Measurements from ENCODE around the gene GIPC2. TPM values are rescaled to one million over a fixed set of nuclear protein-coding genes. Genes with fewer than 3 reads are reported as not detected.

Gene GIPC2
- total RNA-seq, 4 donors from 2014 or later = 3.0 to 12.3 (median 6.4) TPM

DNA sequence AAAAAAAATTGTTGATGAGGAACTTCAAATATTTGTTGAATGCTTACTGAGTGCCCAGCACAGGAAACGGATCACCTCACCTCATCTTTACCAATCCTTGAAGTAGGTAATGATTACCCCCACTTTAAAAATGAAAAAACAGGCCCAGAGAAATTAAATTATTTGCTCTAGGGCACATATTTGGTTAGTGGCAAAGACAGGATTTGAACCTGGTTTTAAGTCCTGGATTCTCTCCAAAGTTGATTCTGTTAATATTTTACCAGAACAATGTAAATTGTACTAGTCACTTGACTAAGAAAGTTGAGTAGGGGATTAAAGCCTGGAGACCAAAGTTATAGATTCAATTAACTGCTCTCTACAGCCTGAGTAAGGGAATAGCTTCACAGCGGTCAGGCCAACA, 97.9 kb downstream of the GIPC2 start:
- whole genome bisulfite sequencing, 2 donors = 85% methylated on average over 2 of the region's 2 CpGs
- no peak for DNase-seq (ENCODE audit: low spot score in 2 of 2)
- intact Hi-C loops (cut with DNase I; ENCODE audit: low total_unique reads) = loop anchor here (10.0 kb wide), 1 partner anchor 461 kb away; no protein-coding TSS in a partner anchor
- H3K4me3 ChIP-seq (ENCODE audit: low read depth, poor library complexity, severe bottlenecking) = no peak overlapping the region
- no peak for TF ChIP-seq POLR2A (IDR thresholded peaks at IDR 0.05)
- TF ChIP-seq, protein P1, sequence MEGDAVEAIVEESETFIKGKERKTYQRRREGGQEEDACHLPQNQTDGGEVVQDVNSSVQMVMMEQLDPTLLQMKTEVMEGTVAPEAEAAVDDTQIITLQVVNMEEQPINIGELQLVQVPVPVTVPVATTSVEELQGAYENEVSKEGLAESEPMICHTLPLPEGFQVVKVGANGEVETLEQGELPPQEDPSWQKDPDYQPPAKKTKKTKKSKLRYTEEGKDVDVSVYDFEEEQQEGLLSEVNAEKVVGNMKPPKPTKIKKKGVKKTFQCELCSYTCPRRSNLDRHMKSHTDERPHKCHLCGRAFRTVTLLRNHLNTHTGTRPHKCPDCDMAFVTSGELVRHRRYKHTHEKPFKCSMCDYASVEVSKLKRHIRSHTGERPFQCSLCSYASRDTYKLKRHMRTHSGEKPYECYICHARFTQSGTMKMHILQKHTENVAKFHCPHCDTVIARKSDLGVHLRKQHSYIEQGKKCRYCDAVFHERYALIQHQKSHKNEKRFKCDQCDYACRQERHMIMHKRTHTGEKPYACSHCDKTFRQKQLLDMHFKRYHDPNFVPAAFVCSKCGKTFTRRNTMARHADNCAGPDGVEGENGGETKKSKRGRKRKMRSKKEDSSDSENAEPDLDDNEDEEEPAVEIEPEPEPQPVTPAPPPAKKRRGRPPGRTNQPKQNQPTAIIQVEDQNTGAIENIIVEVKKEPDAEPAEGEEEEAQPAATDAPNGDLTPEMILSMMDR (IDR thresholded peaks at IDR 0.05) = no peak

DNA sequence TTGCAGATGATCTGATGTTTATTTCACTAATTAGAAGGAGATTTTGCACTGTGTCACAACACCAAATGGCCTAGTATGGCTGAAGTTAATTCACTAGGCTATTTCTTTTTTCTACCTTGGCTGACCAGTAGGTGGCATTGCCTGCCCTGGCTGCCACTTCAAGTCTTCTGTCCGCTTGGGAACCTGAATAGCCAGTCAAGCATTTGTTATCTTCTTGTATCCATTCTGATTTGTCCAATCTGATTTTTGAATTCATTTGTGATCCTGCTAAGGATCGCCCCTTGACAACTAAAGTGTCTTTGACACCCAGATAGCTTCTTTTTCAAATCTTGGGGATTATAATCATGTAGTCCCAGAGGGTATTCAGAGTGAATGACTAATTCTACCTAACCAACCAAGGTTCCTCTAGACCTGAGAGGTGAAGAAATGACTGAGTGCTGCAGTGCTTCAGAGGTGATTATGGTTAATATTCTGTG, 99.4 kb downstream of the GIPC2 start:
- TF ChIP-seq POLR2A (IDR thresholded peaks at IDR 0.05) = no peak
- TF ChIP-seq, protein P1 (IDR thresholded peaks at IDR 0.05) = no peak
- DNase-seq (ENCODE audit: low spot score in 2 of 2) = peak; percentile 62 to 89
- WGBS, 2 donors = 13 to 14% methylated on average over 2 of the region's 2 CpGs
- no peak overlapping the region for H3K4me3 ChIP-seq (ENCODE audit: low read depth, poor library complexity, severe bottlenecking)
- intact Hi-C loops (cut with DNase I; ENCODE audit: low total_unique reads) = loop anchor here (10.0 kb wide), 1 partner anchor 460 kb away; no protein-coding TSS in a partner anchor

DNA sequence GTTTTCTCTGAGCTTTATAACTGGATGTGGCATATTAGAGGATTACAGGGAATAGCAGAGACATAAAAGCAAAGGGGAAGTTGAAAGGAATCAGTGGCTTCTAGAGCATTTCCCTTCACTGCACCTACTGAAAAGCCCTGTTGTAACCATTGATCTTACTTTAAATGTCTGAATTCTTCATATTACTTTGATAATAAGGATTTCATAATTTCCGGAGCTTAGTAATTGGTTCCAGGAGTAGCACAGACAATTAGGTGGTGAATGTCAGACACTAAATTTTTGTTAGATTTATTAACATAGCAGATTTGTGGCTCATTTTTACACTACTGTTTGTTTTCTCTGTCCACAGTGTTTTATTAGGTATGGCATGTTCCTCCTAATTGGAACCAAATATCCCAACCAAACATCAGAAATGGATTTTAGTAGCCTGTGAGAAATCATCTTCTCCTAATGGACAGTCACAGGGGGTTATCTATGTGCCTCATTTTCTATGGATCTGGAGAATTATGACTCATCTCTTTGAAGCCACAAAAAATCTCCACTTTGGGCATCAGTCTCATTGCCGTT, 100.5 kb downstream of the GIPC2 start:
- H3K4me3 ChIP-seq (ENCODE audit: low read depth, poor library complexity, severe bottlenecking) = no peak overlapping the region
- TF ChIP-seq POLR2A (IDR thresholded peaks at IDR 0.05) = no peak
- TF ChIP-seq, protein P1 (IDR thresholded peaks at IDR 0.05) = no peak
- intact Hi-C loops (cut with DNase I; ENCODE audit: low total_unique reads) = loop anchor here (10.0 kb wide), 1 partner anchor 459 kb away; no protein-coding TSS in a partner anchor
- DNase-seq (ENCODE audit: low spot score in 2 of 2) = no peak
- 38 to 65% methylated on average over 2 of the region's 2 CpGs for WGBS, 2 donors

DNA sequence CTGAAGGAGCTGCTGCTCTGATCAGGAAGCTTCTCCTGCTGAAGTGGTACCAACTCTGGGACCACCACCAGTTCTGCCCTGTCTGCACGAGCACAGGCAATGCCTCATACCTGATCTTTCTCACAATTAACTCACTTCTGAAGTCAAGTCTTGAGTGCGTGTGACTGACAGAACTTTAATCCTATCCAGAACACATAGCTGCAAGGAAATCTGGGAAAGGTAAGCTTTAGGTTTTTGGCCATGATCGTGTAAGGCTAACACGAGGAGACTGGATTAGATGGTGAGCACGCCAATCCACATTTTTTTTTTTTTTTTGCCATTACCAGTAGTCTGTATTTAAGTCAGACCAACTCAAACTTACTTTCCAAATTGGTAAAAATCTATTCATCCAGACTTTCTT, 101.3 kb downstream of the GIPC2 start:
- intact Hi-C loops (cut with DNase I; ENCODE audit: low total_unique reads) = loop anchor here (10.0 kb wide), 1 partner anchor 458 kb away; no protein-coding TSS in a partner anchor
- 93 to 97% methylated on average over 5 of the region's 5 CpGs for WGBS, 2 donors
- H3K4me3 ChIP-seq (ENCODE audit: low read depth, poor library complexity, severe bottlenecking) = no peak overlapping the region
- TF ChIP-seq POLR2A (IDR thresholded peaks at IDR 0.05) = no peak
- TF ChIP-seq, protein P1 (IDR thresholded peaks at IDR 0.05) = no peak
- DNase-seq (ENCODE audit: low spot score in 2 of 2) = no peak

DNA sequence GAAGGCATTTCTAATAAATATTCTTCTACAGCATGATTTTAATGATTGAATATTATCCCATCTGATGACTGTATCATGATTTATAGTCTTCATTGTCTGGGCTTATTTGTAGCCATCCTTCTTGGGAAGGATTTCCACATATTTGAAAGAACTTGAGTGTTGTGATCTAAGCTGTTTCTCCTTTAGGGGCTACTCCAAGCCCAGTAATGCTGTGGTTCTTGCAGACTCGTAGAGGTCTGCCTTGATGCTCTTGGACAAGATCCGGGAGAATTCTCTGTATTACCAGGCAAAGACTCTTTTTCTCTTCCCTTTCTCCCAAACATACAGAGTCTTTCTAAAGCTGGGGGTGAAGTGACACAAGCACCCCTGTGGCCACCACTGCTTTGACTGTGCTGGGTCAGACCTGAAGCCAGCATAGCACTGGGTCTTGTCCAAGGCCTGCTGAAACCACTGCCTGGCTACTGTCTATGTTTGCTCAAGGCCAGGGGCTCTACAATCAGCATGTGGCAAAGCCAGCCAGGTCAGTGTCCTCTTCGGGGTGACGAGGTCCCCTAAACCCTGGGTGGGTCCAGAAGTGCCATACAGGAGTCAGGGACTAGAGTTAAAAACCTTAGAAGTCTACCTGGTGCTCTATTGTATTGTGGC, 107.4 kb downstream of the GIPC2 start:
- 76 to 83% methylated on average over 4 of the region's 4 CpGs for WGBS, 2 donors
- intact Hi-C loops (cut with DNase I; ENCODE audit: low total_unique reads) = no loop called here

More for the DNA sequence above, 107.4 kb downstream of the GIPC2 start:
- no peak overlapping the region for H3K4me3 ChIP-seq (ENCODE audit: low read depth, poor library complexity, severe bottlenecking)
- TF ChIP-seq POLR2A (IDR thresholded peaks at IDR 0.05) = no peak
- TF ChIP-seq, protein P1 (IDR thresholded peaks at IDR 0.05) = no peak
- no peak for DNase-seq (ENCODE audit: low spot score in 2 of 2)

Measured in lower leg skin (tissue), 4 donors.